Mesothelial cell of epicardium (in vitro differentiated cells): Measurements from ENCODE around the gene TINAG. TPM values are rescaled to one million over a fixed set of nuclear protein-coding genes. Genes with fewer than 3 reads are reported as not detected.

Source experiments
- DNase-seq, 2 experiments: peaks; one replicate each; pipeline ENCODE4 v3.0.0; 2021; ENCODE audit warnings: low spot score in 2 of 2; ENCODE audit not compliant: unreplicated experiment in 2 of 2
- H3K27ac Mint-ChIP-seq: 2 replicates; pipeline ENCODE4 v1.8.0; 2021; ENCODE audit warnings: mixed read lengths
- H3K27me3 Mint-ChIP-seq: 2 replicates; pipeline ENCODE4 v1.8.0; 2021; ENCODE audit warnings: low read depth, mixed read lengths
- H3K36me3 Mint-ChIP-seq: 2 replicates; pipeline ENCODE4 v1.8.0; 2021; ENCODE audit warnings: mixed read lengths
- H3K4me1 Mint-ChIP-seq: 2 replicates; pipeline ENCODE4 v1.8.0; 2021; ENCODE audit warnings: mixed read lengths
- H3K4me3 Mint-ChIP-seq: 2 replicates; pipeline ENCODE4 v1.8.0; 2021; ENCODE audit warnings: mild to moderate bottlenecking, moderate library complexity, mixed read lengths
- H3K9me3 Mint-ChIP-seq: 2 replicates; pipeline ENCODE4 v1.8.0; 2021; ENCODE audit warnings: mixed read lengths
- CTCF ChIP-seq: fragments of 200-600 bp; sonication (generic); IDR thresholded peaks from one replicate; pipeline ENCODE4 v1.5.0; 2021; ENCODE audit warnings: antibody characterized with exemption; ENCODE audit not compliant: unreplicated experiment
- total RNA-seq: library from RNA; stranded (reverse); gene quantifications from 3 replicates; pipeline ENCODE4 v1.2.1, GENCODE V29; 2021

TINAG gene
- total RNA-seq, 1 donor from 2014 or later = not detected

- TF ChIP-seq CTCF = no peak
- Mint-ChIP-seq H3K27me3 (no peaks in the 10 kb centered on the region), H3K9me3 (no peaks in the 10 kb centered on the region), H3K36me3 (no peaks in the 10 kb centered on the region), H3K27ac (no peak overlapping the region), H3K4me3 (no peak overlapping the region), H3K4me1 (no peaks in the 10 kb centered on the region)
- no peak for DNase-seq
Measured at GRCh38 chr6:54361188-54361587, 52.9 kb downstream of the TINAG start.

- Mint-ChIP-seq H3K4me1 (peaks cover 3% of the 10 kb centered on the region), H3K27me3 (no peaks in the 10 kb centered on the region), H3K4me3 (no peak overlapping the region), H3K9me3 (no peaks in the 10 kb centered on the region), H3K27ac (no peak overlapping the region), H3K36me3 (no peaks in the 10 kb centered on the region)
- no peak for DNase-seq
- TF ChIP-seq CTCF = no peak
Measured at GRCh38 chr6:54361734-54362133, 53.5 kb downstream of the TINAG start.

GRCh38 chr6:54366667-54367327 lies 58.6 kb downstream of the TINAG start:
- Mint-ChIP-seq H3K4me1 (peaks cover 9% of the 10 kb centered on the region), H3K4me3 (no peak overlapping the region), H3K27me3 (no peaks in the 10 kb centered on the region), H3K9me3 (no peaks in the 10 kb centered on the region), H3K36me3 (no peaks in the 10 kb centered on the region), H3K27ac (peak overlapping the region; percentile 30)
- TF ChIP-seq CTCF = no peak
- DNase-seq = no peak

- Mint-ChIP-seq H3K4me1 (no peaks in the 10 kb centered on the region), H3K4me3 (no peak overlapping the region), H3K27me3 (no peaks in the 10 kb centered on the region), H3K36me3 (no peaks in the 10 kb centered on the region), H3K27ac (no peak overlapping the region), H3K9me3 (no peaks in the 10 kb centered on the region)
- no peak for DNase-seq
- TF ChIP-seq CTCF = no peak
Measured at GRCh38 chr6:54377776-54378175, 69.5 kb downstream of the TINAG start.

- Mint-ChIP-seq H3K4me3 (no peak overlapping the region), H3K4me1 (no peaks in the 10 kb centered on the region), H3K27me3 (no peaks in the 10 kb centered on the region), H3K9me3 (no peaks in the 10 kb centered on the region), H3K36me3 (no peaks in the 10 kb centered on the region), H3K27ac (no peak overlapping the region)
- no peak for TF ChIP-seq CTCF
- DNase-seq = no peak
Measured at GRCh38 chr6:54386295-54386694, 78.1 kb downstream of the TINAG start.

- no peak for DNase-seq
- Mint-ChIP-seq H3K4me3 (no peak overlapping the region), H3K4me1 (no peaks in the 10 kb centered on the region), H3K27me3 (no peaks in the 10 kb centered on the region), H3K27ac (no peak overlapping the region), H3K9me3 (peaks cover 13% of the 10 kb centered on the region), H3K36me3 (no peaks in the 10 kb centered on the region)
- no peak for TF ChIP-seq CTCF
Measured at GRCh38 chr6:54390362-54390761, 82.1 kb downstream of the TINAG start.
